H9 (cell line): Measurements from ENCODE around the gene CYP2C19. TPM values are rescaled to one million over a fixed set of nuclear protein-coding genes. Genes with fewer than 3 reads are reported as not detected.

Experiments
- DNase-seq: peaks from one replicate; pipeline ENCODE4 v3.0.0-alpha.2; 2017
- H2AFZ ChIP-seq: one replicate; pipeline ENCODE4 v1.6.1; 2013; ENCODE audit warnings: mild to moderate bottlenecking, low read length, control low read depth, moderate library complexity
- H2AK5ac ChIP-seq: 2 replicates; pipeline ENCODE4 v1.6.1; 2013; ENCODE audit warnings: low read length, control low read depth, mixed read lengths; ENCODE audit not compliant: insufficient read length
- H2BK120ac ChIP-seq: one replicate; pipeline ENCODE4 v1.6.1; 2013; ENCODE audit warnings: low read depth, mild to moderate bottlenecking, low read length, control low read depth, inconsistent platforms; ENCODE audit not compliant: poor library complexity, severe bottlenecking
- H2BK12ac ChIP-seq: 2 replicates; pipeline ENCODE4 v1.6.1; 2013; ENCODE audit warnings: low read length, control low read depth, mixed read lengths, low read depth; ENCODE audit not compliant: insufficient read length
- H2BK15ac ChIP-seq: 2 replicates; pipeline ENCODE4 v1.6.1; 2013; ENCODE audit warnings: low read depth, low read length, control low read depth
- H2BK20ac ChIP-seq: one replicate; pipeline ENCODE4 v1.6.1; 2013; ENCODE audit warnings: low read depth, mild to moderate bottlenecking, low read length, control low read depth, inconsistent platforms; ENCODE audit not compliant: poor library complexity, severe bottlenecking
- H2BK5ac ChIP-seq: 2 replicates; pipeline ENCODE4 v1.6.1; 2013; ENCODE audit warnings: low read length, control low read depth, mixed read lengths; ENCODE audit not compliant: insufficient read length
- H3K14ac ChIP-seq: 2 replicates; pipeline ENCODE4 v1.6.1; 2013; ENCODE audit warnings: low read length, control low read depth; ENCODE audit not compliant: insufficient read depth
- H3K18ac ChIP-seq: 2 replicates; pipeline ENCODE4 v1.6.1; 2013; ENCODE audit warnings: low read depth, mild to moderate bottlenecking, mixed read lengths, low read length, control low read depth; ENCODE audit not compliant: insufficient read length
- H3K23ac ChIP-seq: 2 replicates; pipeline ENCODE4 v1.6.1; 2013; ENCODE audit warnings: low read length, control low read depth, mixed read lengths, low read depth; ENCODE audit not compliant: insufficient read length
- H3K23me2 ChIP-seq: 2 replicates; pipeline ENCODE4 v1.6.1; 2013; ENCODE audit warnings: low read depth, mild to moderate bottlenecking, mixed read lengths, low read length, control low read depth; ENCODE audit not compliant: insufficient read length, poor library complexity, severe bottlenecking
- H3K27ac ChIP-seq: 2 replicates; pipeline ENCODE4 v1.5.1; 2013; ENCODE audit warnings: low read length, control low read depth, mixed read lengths, low read depth; ENCODE audit not compliant: insufficient read length
- H3K27me3 ChIP-seq: 2 replicates; pipeline ENCODE4 v1.6.1; 2013; ENCODE audit warnings: low read length, control low read depth, inconsistent platforms; ENCODE audit not compliant: insufficient read depth
- H3K4ac ChIP-seq: 2 replicates; pipeline ENCODE4 v1.6.1; 2013; ENCODE audit warnings: low read depth, mild to moderate bottlenecking, control low read depth, inconsistent platforms, low read length, moderate library complexity
- H3K4me1 ChIP-seq: 2 replicates; pipeline ENCODE4 v1.6.1; 2013; ENCODE audit warnings: low read length, control low read depth, inconsistent platforms; ENCODE audit not compliant: insufficient read depth
- H3K4me2 ChIP-seq: 2 replicates; pipeline ENCODE4 v1.6.1; 2013; ENCODE audit warnings: low read length, control low read depth, mixed read lengths; ENCODE audit not compliant: insufficient read length, insufficient read depth
- H3K56ac ChIP-seq: 2 replicates; pipeline ENCODE4 v1.6.1; 2013; ENCODE audit warnings: low read depth, mild to moderate bottlenecking, mixed read lengths, low read length, control low read depth; ENCODE audit not compliant: insufficient read length
- H3K79me1 ChIP-seq: 2 replicates; pipeline ENCODE4 v1.6.1; 2013; ENCODE audit warnings: low read depth, mild to moderate bottlenecking, moderate library complexity, low read length, control low read depth, inconsistent platforms; ENCODE audit not compliant: insufficient read depth, poor library complexity, severe bottlenecking
- H3K79me2 ChIP-seq: 2 replicates; pipeline ENCODE4 v1.6.1; 2013; ENCODE audit warnings: low read length, control low read depth, inconsistent platforms; ENCODE audit not compliant: insufficient read depth
- H3K9ac ChIP-seq: 2 replicates; pipeline ENCODE4 v1.6.1; 2013; ENCODE audit warnings: low read length, control low read depth, mixed read lengths; ENCODE audit not compliant: insufficient read length; ENCODE audit errors: extremely low read depth
- H3K9me3 ChIP-seq: one replicate; pipeline ENCODE4 v1.6.1; 2013; ENCODE audit warnings: low read depth, low read length, inconsistent platforms; ENCODE audit not compliant: control insufficient read depth
- H3T11ph ChIP-seq: one replicate; pipeline ENCODE4 v1.6.1; 2013; ENCODE audit warnings: mild to moderate bottlenecking, low read length, control low read depth, inconsistent platforms
- H4K20me1 ChIP-seq: one replicate; pipeline ENCODE4 v1.6.1; 2013; ENCODE audit not compliant: control insufficient read depth, insufficient read length, insufficient read depth
- H4K5ac ChIP-seq: 2 replicates; pipeline ENCODE4 v1.6.1; 2013; ENCODE audit warnings: low read depth, mild to moderate bottlenecking, mixed read lengths, low read length, control low read depth; ENCODE audit not compliant: insufficient read length
- H4K8ac ChIP-seq: replicated peaks from 2 replicates; pipeline ENCODE4 v1.6.1; 2013; ENCODE audit warnings: low read length, control low read depth, mixed read lengths, low read depth; ENCODE audit not compliant: insufficient read length
- H4K91ac ChIP-seq: 2 replicates; pipeline ENCODE4 v1.6.1; 2013; ENCODE audit warnings: low read depth, mild to moderate bottlenecking, moderate library complexity, mixed read lengths, low read length, control low read depth; ENCODE audit not compliant: insufficient read length
- H3K27ac Mint-ChIP-seq, 3 experiments: 2 replicates in 2 of 3; 3 replicates in 1 of 3; pipeline ENCODE4 v1.8.0; 2020 to 2021; ENCODE audit warnings: mixed read lengths in 3 of 3, mild to moderate bottlenecking in 1 of 3, moderate library complexity in 1 of 3
- H3K27me3 Mint-ChIP-seq: 2 replicates; pipeline ENCODE4 v1.8.0; 2021; ENCODE audit warnings: low read depth, mild to moderate bottlenecking, moderate library complexity, mixed read lengths
- H3K36me3 Mint-ChIP-seq, 3 experiments: 2 replicates in 2 of 3; 3 replicates in 1 of 3; pipeline ENCODE4 v1.8.0; 2020 to 2021; ENCODE audit warnings: low read depth in 3 of 3, mixed read lengths in 3 of 3; ENCODE audit not compliant: insufficient read depth in 1 of 3
- H3K4me1 Mint-ChIP-seq, 2 experiments: 2 replicates each; pipeline ENCODE4 v1.8.0; 2020; ENCODE audit warnings: mixed read lengths in 2 of 2
- H3K4me3 Mint-ChIP-seq, 2 experiments: 2 replicates in 1 of 2; 3 replicates in 1 of 2; pipeline ENCODE4 v1.8.0; 2020 to 2021; ENCODE audit warnings: mild to moderate bottlenecking in 2 of 2, mixed read lengths in 2 of 2, moderate library complexity in 1 of 2
- H3K9me3 Mint-ChIP-seq, 2 experiments: 2 replicates in 1 of 2; 3 replicates in 1 of 2; pipeline ENCODE4 v1.8.0; 2020; ENCODE audit warnings: mild to moderate bottlenecking in 2 of 2, mixed read lengths in 2 of 2, moderate library complexity in 1 of 2
- CTCF ChIP-seq: fragments of 200-600 bp; sonication (generic); conservative IDR thresholded peaks from 3 replicates; pipeline ENCODE4 v1.8.0; 2021; ENCODE audit warnings: antibody characterized with exemption, mild to moderate bottlenecking
- WGBS: extraction: QIAGEN DNeasy Blood & Tissue Kit; methylation state at CpG from one replicate; pipeline ENCODE4 v1.1.7; 2013; ENCODE audit warnings: missing lambda C conversion rate, low lambda C conversion rate, mixed read lengths; ENCODE audit not compliant: insufficient read length; ENCODE audit errors: extremely low coverage; 5-methylcytosine and 5-hydroxymethylcytosine counted together
- total RNA-seq: library from RNA; stranded (reverse); gene quantifications from 2 replicates; pipeline ENCODE4 v1.2.1, GENCODE V29; 2021

Gene CYP2C19
- total RNA-seq, 1 experiment from 2014 or later = not detected

GRCh38 chr10:94878649-94879048, 116.2 kb downstream of the CYP2C19 start:
- no peaks in the 10 kb centered on the region for H4K20me1 ChIP-seq
- H3K18ac ChIP-seq = no peak overlapping the region
- H3K27me3 Mint-ChIP-seq = no peaks in the 10 kb centered on the region
- H2BK120ac ChIP-seq = no peak overlapping the region
- no peak overlapping the region for H2BK15ac ChIP-seq
- no peak overlapping the region for H3K14ac ChIP-seq
- H3K4me1 ChIP-seq = no peaks in the 10 kb centered on the region
- no peaks in the 10 kb centered on the region for H3K9me3 ChIP-seq
- no peaks in the 10 kb centered on the region for H3K79me1 ChIP-seq
- H4K5ac ChIP-seq = no peak overlapping the region
- H3K27me3 ChIP-seq = no peaks in the 10 kb centered on the region; the same call in 1 of the 2 replicates
- H3K27ac Mint-ChIP-seq = no peak overlapping the region
- H2BK12ac ChIP-seq = no peak overlapping the region
- H3K79me2 ChIP-seq = no peaks in the 10 kb centered on the region
- no peak overlapping the region for H2AFZ ChIP-seq
- H3K56ac ChIP-seq = no peak overlapping the region
- no peak overlapping the region for H3K4ac ChIP-seq
- no peak overlapping the region for H2BK20ac ChIP-seq
- no peak for DNase-seq
- H3K4me1 Mint-ChIP-seq = peaks cover 0 to 8% of the 10 kb centered on the region in 2 experiments; a peak in 2 of 4 replicates
- no peak for TF ChIP-seq CTCF
- H3K23me2 ChIP-seq = no peaks in the 10 kb centered on the region
- no peak overlapping the region for H3T11ph ChIP-seq
- H3K4me2 ChIP-seq = no peak overlapping the region
- no peak overlapping the region for H3K23ac ChIP-seq
- H4K8ac ChIP-seq = no peak overlapping the region
- WGBS = no CpG with 5 or more reads among the region's 1 CpG
- H3K4me3 Mint-ChIP-seq = no peak overlapping the region
- no peak overlapping the region for H2AK5ac ChIP-seq
- no peak overlapping the region for H3K27ac ChIP-seq
- H3K36me3 Mint-ChIP-seq = no peaks in the 10 kb centered on the region
- H3K9ac ChIP-seq = no peak overlapping the region
- H2BK5ac ChIP-seq = no peak overlapping the region
- peaks cover 0 to 18% of the 10 kb centered on the region in 2 experiments; a peak in 2 of 5 replicates for H3K9me3 Mint-ChIP-seq
- H4K91ac ChIP-seq = no peak overlapping the region
